ENCODE data around the gene HOXA7.

The HOXA7 gene

GRCh38 chr7:27170426-27171324 lies 14.2 kb upstream of the HOXA7 start:
- no peak for DNase-seq (ENCODE audit: low read depth in 2 of 2)

- no peak for DNase-seq (ENCODE audit: low read depth in 2 of 2)
Observed at GRCh38 chr7:27169658-27170425, 13.4 kb upstream of the HOXA7 start.

GRCh38 chr7:27168265-27168947 lies 11.9 kb upstream of the HOXA7 start:
- no peak for DNase-seq (ENCODE audit: low read depth in 2 of 2)

GRCh38 chr7:27167916-27168264 lies 11.4 kb upstream of the HOXA7 start:
- no peak for DNase-seq (ENCODE audit: low read depth in 2 of 2)

- DNase-seq (ENCODE audit: low read depth in 2 of 2): no peak
Observed at GRCh38 chr7:27166531-27167505, 10.3 kb upstream of the HOXA7 start.

GRCh38 chr7:27165996-27166530 lies 9.6 kb upstream of the HOXA7 start:
- DNase-seq (ENCODE audit: low read depth in 2 of 2): no peak

- DNase-seq (ENCODE audit: low read depth in 2 of 2): no peak
Observed at GRCh38 chr7:27165089-27165995, 8.9 kb upstream of the HOXA7 start, which contains the start of gene HOXA9. TSS of gene HOXA9 (minus strand) at chr7:27165537. CDS start at chr7:27165457, 80 bp downstream.

- DNase-seq (ENCODE audit: low read depth in 2 of 2): no peak
Observed at GRCh38 chr7:27164367-27165088, 8.1 kb upstream of the HOXA7 start.

GRCh38 chr7:27164045-27164366 lies 7.5 kb upstream of the HOXA7 start:
- DNase-seq (ENCODE audit: low read depth in 2 of 2): no peak

GRCh38 chr7:27163288-27164044 lies 7.0 kb upstream of the HOXA7 start:
- DNase-seq (ENCODE audit: low read depth in 2 of 2): no peak

- DNase-seq (ENCODE audit: low read depth in 2 of 2): no peak
Observed at GRCh38 chr7:27162561-27163287, 6.2 kb upstream of the HOXA7 start.

- no peak for DNase-seq (ENCODE audit: low read depth in 2 of 2)
Observed at GRCh38 chr7:27161721-27162560, 5.5 kb upstream of the HOXA7 start.

- DNase-seq (ENCODE audit: low read depth in 2 of 2): no peak
Observed at GRCh38 chr7:27161214-27161720, 4.8 kb upstream of the HOXA7 start.

- DNase-seq (ENCODE audit: low read depth in 2 of 2): peak; percentile 86 to 90
Observed at GRCh38 chr7:27160546-27161213, 4.2 kb upstream of the HOXA7 start.

- DNase-seq (ENCODE audit: low read depth in 2 of 2): no peak
Observed at GRCh38 chr7:27160145-27160545, 3.7 kb upstream of the HOXA7 start.
